Ishikawa (cell line): Measurements from ENCODE around the gene CES3.

Experiments
- CEBPB ChIP-seq: IDR thresholded peaks from 2 replicates; pipeline ENCODE4 v1.6.1; 2012
- CREB1 ChIP-seq: IDR thresholded peaks from 2 replicates; pipeline ENCODE4 v1.6.1; 2012; ENCODE audit warnings: low read depth
- EGR1 ChIP-seq: IDR thresholded peaks from 2 replicates; pipeline ENCODE4 v1.6.1; 2012
- EP300 ChIP-seq: IDR thresholded peaks from 2 replicates; pipeline ENCODE4 v1.6.1; 2012; ENCODE audit warnings: borderline replicate concordance
- FOXM1 ChIP-seq: IDR thresholded peaks from 2 replicates; pipeline ENCODE4 v1.6.1; 2012; ENCODE audit warnings: low read depth, borderline replicate concordance
- NFIC ChIP-seq: IDR thresholded peaks from 2 replicates; pipeline ENCODE4 v1.6.1; 2012
- RAD21 ChIP-seq: IDR thresholded peaks from 2 replicates; pipeline ENCODE4 v1.6.1; 2012; ENCODE audit warnings: low read depth
- REST ChIP-seq: IDR thresholded peaks from 2 replicates; pipeline ENCODE4 v1.6.1; 2012; ENCODE audit warnings: low read depth, mild to moderate bottlenecking
- TAF1 ChIP-seq: IDR thresholded peaks from 2 replicates; pipeline ENCODE4 v1.6.1; 2012; ENCODE audit warnings: low read depth, mild to moderate bottlenecking
- TCF12 ChIP-seq: IDR thresholded peaks from 2 replicates; pipeline ENCODE4 v1.6.1; 2012; ENCODE audit warnings: low read depth
- TEAD4 ChIP-seq: IDR thresholded peaks from 2 replicates; pipeline ENCODE4 v1.6.1; 2012
- YY1 ChIP-seq: IDR thresholded peaks from 2 replicates; pipeline ENCODE4 v1.6.1; 2012; ENCODE audit warnings: low read depth
- ZBTB7A ChIP-seq: IDR thresholded peaks from 2 replicates; pipeline ENCODE4 v1.6.1; 2012; ENCODE audit warnings: low read depth
- TF ChIP-seq, protein P1 (sequence below): IDR thresholded peaks from 2 replicates; pipeline ENCODE4 v1.6.1; 2012
- TF ChIP-seq, protein P2 (sequence below): IDR thresholded peaks from 2 replicates; pipeline ENCODE4 v1.6.1; 2012

CES3 gene

DNA sequence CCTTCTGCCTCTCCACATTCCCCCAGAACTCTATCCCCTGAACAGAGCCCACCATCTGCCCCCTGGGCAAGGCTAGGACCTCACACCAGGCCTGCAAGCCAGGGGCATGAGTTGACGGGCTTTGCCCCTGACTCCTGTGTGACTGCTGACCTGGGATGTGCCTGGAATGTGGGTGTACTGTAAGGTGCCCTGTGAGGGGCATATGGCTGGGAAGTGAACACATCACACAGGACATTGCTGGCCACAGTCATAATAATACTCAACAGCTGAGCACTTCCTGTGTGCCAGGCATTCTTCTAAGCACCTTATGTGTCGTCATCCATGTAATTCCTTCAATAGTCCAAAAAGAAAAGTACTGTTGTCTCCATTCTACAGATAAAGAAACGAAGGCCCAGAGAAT, 40.7 kb downstream of the CES3 start:
- TF ChIP-seq EGR1 (no peak), NFIC (no peak), FOXM1 (no peak), TAF1 (no peak), REST (no peak), ZBTB7A (no peak), RAD21 (no peak), TCF12 (no peak), EP300 (no peak)
- TF ChIP-seq, protein P1, sequence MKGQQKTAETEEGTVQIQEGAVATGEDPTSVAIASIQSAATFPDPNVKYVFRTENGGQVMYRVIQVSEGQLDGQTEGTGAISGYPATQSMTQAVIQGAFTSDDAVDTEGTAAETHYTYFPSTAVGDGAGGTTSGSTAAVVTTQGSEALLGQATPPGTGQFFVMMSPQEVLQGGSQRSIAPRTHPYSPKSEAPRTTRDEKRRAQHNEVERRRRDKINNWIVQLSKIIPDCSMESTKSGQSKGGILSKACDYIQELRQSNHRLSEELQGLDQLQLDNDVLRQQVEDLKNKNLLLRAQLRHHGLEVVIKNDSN = no peak
- TF ChIP-seq, protein P2, sequence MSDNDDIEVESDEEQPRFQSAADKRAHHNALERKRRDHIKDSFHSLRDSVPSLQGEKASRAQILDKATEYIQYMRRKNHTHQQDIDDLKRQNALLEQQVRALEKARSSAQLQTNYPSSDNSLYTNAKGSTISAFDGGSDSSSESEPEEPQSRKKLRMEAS = no peak

- peak; percentile 93 for TF ChIP-seq CEBPB
- 0 out of 2 replicates have a peak, but pooled peaks have one; percentile 23 for TF ChIP-seq TEAD4
- TF ChIP-seq FOXM1 = no peak
- 0 out of 2 replicates have a peak, but pooled peaks have one; percentile 18 for TF ChIP-seq TCF12
- TF ChIP-seq NFIC = peak; percentile 5; the same call in 1 of the 2 replicates
Observed at GRCh38 chr16:67006930-67007658, 46.0 kb downstream of the CES3 start.

- TF ChIP-seq EP300 = no peak
- no peak for TF ChIP-seq YY1
- TF ChIP-seq CREB1 = no peak
- TF ChIP-seq FOXM1 = no peak
- no peak for TF ChIP-seq RAD21
- no peak for TF ChIP-seq ZBTB7A
- TF ChIP-seq NFIC = no peak
- TF ChIP-seq TEAD4 = no peak
- no peak for TF ChIP-seq TCF12
- no peak for TF ChIP-seq EGR1
- TF ChIP-seq, protein P1 = no peak
- no peak for TF ChIP-seq TAF1
- TF ChIP-seq, protein P2 = no peak
- TF ChIP-seq REST = no peak
- no peak for TF ChIP-seq CEBPB
Observed at GRCh38 chr16:67009158-67009557, 48.1 kb downstream of the CES3 start.

- TF ChIP-seq TCF12 (no peak), REST (no peak), EP300 (no peak), CEBPB (no peak), RAD21 (no peak)
Observed at GRCh38 chr16:67011274-67011673, 50.2 kb downstream of the CES3 start.
